Peyer's patch (tissue), 4 donors: ENCODE results near the gene CEP97.

Experiments used
- POLR2A ChIP-seq, 2 donors: fragments of 450-650 bp; IDR thresholded peaks; one replicate each; pipeline ENCODE4 v1.5.1; 2017; ENCODE audit warnings: antibody characterized with exemption in 2 of 2, mild to moderate bottlenecking in 2 of 2, moderate library complexity in 2 of 2
- TF ChIP-seq, protein P1 (sequence below), 6 experiments: fragments of 450-650 bp in 4 of 6; fragments of 200-600 bp in 2 of 6; sonication (generic) in 1 of 6; IDR thresholded peaks; one replicate each; pipeline ENCODE4 v1.5.1; 2017 to 2019; ENCODE audit warnings: antibody characterized with exemption in 6 of 6, mild to moderate bottlenecking in 3 of 6, moderate library complexity in 1 of 6

DNA sequence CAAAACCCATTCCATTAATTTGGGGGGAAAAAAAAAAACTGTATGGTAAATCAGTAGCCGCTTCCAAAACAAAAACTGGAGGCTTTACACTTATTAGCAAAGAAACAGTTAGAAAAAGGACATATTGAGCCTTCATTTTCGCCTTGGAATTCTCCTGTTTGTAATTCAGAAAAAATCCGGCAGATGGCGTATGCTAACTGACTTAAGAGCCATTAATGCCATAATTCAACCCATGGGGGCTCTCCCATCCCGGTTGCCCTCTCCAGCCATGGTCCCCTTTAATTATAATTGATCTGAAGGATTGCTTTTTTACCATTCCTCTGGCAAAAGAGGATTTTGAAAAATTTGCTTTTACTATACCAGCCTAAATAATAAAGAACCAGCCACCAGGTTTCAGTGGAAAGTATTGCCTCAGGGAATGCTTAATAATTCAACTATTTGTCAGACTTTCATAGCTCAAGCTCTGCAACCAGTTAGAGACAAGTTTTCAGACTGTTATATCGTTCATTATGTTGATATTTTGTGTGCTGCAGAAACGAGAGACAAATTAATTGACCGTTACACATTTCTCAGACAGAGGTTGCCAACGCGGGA is 28.5 kb upstream of the CEP97 start:
- TF ChIP-seq, protein P1, sequence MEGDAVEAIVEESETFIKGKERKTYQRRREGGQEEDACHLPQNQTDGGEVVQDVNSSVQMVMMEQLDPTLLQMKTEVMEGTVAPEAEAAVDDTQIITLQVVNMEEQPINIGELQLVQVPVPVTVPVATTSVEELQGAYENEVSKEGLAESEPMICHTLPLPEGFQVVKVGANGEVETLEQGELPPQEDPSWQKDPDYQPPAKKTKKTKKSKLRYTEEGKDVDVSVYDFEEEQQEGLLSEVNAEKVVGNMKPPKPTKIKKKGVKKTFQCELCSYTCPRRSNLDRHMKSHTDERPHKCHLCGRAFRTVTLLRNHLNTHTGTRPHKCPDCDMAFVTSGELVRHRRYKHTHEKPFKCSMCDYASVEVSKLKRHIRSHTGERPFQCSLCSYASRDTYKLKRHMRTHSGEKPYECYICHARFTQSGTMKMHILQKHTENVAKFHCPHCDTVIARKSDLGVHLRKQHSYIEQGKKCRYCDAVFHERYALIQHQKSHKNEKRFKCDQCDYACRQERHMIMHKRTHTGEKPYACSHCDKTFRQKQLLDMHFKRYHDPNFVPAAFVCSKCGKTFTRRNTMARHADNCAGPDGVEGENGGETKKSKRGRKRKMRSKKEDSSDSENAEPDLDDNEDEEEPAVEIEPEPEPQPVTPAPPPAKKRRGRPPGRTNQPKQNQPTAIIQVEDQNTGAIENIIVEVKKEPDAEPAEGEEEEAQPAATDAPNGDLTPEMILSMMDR (IDR thresholded peaks at IDR 0.05) = peak; percentile 60 to 83 (median 74)
- no peak for TF ChIP-seq POLR2A (IDR thresholded peaks at IDR 0.05)
